Measurements from ENCODE around the gene SAA2. TPM values are rescaled to one million over a fixed set of nuclear protein-coding genes. Genes with fewer than 3 reads are reported as not detected.
"Not testable (repeated sequence)": the region's sequence is repeated elsewhere in the genome, so short reads cannot be mapped to it uniquely, and the experiment has no call there.

SAA2 gene
- total RNA-seq, 1 donor from 2014 or later: 1.3 TPM

GRCh38 chr11:18209058-18209457 lies 39.4 kb downstream of the SAA2 start:
- ATAC-seq (ENCODE audit: poor library complexity) (no peak), DNase-seq (no peak)
- intact Hi-C loops (cut with DNase I): no loop called here

DNA sequence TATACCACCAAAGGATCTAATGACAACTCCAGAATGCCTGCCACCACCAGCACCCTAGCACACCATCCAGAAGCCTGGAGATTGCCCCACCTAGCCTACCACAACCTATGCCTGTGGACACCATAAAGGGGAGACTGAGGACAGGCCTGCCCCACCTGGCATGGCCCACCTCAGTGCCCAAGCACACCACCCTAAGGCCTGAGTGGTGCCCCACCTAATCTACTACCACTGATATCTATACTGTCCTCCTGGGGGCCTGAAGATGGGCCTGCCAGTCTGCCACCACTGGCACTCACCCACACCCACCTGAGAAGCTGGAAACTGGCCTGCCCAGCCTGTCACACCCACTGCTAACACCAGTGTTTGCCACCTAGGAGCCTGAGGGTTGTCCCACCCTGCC lies 43.7 kb downstream of the SAA2 start:
- DNase-seq (no peak), ATAC-seq (ENCODE audit: poor library complexity) (no peak)
- intact Hi-C loops (cut with DNase I): no loop called here

GRCh38 chr11:18204220-18204619 lies 44.2 kb downstream of the SAA2 start:
- intact Hi-C loops (cut with DNase I): no loop called here
- ATAC-seq (ENCODE audit: poor library complexity): no peak
- DNase-seq: no peak

DNA sequence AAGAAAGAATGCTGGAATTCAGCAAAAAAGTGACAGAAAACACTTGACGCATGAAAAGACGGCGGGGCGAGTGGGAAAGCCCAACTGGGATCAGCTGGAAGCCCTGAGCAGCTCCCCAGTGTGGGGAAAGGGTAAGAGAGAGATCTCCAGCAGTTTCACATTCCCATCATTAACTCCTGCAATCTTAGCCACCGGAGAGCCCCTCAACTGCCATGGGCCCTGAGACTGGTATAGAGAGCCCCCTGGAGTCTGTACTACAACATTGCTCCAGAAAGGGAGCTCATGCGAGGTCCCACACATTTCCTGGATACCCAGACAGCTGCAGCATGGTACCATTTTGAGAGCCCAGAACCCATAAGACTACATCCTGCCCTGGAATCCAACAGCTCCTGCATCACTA lies 44.7 kb downstream of the SAA2 start:
- ATAC-seq (ENCODE audit: poor library complexity) (no peak), DNase-seq (no peak)
- intact Hi-C loops (cut with DNase I): no loop called here

GRCh38 chr11:18197738-18198137 lies 50.7 kb downstream of the SAA2 start:
- DNase-seq; ATAC-seq (ENCODE audit: poor library complexity); intact Hi-C loops (cut with DNase I): not testable (repeated sequence)

GRCh38 chr11:18196532-18196931 lies 51.9 kb downstream of the SAA2 start:
- intact Hi-C loops (cut with DNase I): no loop called here
- ATAC-seq (ENCODE audit: poor library complexity): no peak
- no peak for DNase-seq

Other genes with a start within 250 kb of the SAA2 start
- gene SERGEF, start 235.6 kb downstream of the SAA2 start, total RNA-seq: 14.7 TPM
- gene TPH1, start 202.4 kb downstream of the SAA2 start, total RNA-seq: 0.08 TPM
- 7.3 TPM for gene SAAL1, start 142.6 kb downstream of the SAA2 start, total RNA-seq
- not detected for gene MRGPRX3, start 116.1 kb downstream of the SAA2 start, total RNA-seq
- not detected for gene MRGPRX4, start 75.8 kb downstream of the SAA2 start, total RNA-seq
- not detected for gene SAA4, start 11.9 kb downstream of the SAA2 start, total RNA-seq
- gene SAA1, start 17.6 kb upstream of the SAA2 start, total RNA-seq: 6.9 TPM
- gene HPS5, start 73.5 kb upstream of the SAA2 start, total RNA-seq: 11.4 TPM
- 24.4 TPM for gene GTF2H1, start 73.9 kb upstream of the SAA2 start, total RNA-seq
- gene LDHA, start 145.9 kb upstream of the SAA2 start, total RNA-seq: 302 TPM
- not detected for gene LDHC, start 163.7 kb upstream of the SAA2 start, total RNA-seq
- gene LDHAL6A, start 207.2 kb upstream of the SAA2 start, total RNA-seq: not detected

Data from Right ventricle myocardium superior (tissue), 1 donor.